Hippocampal formation (tissue), 2 donors: ENCODE data around the gene BSND.
A peak's percentile ranks its signal among the peaks of the same experiment; 100 is the strongest.

ENCODE experiments used
- DNase-seq, 2 donors: peaks; one replicate each; lab custom pipeline; 2025; lab: John Stamatoyannopoulos, UW

Gene BSND

DNA sequence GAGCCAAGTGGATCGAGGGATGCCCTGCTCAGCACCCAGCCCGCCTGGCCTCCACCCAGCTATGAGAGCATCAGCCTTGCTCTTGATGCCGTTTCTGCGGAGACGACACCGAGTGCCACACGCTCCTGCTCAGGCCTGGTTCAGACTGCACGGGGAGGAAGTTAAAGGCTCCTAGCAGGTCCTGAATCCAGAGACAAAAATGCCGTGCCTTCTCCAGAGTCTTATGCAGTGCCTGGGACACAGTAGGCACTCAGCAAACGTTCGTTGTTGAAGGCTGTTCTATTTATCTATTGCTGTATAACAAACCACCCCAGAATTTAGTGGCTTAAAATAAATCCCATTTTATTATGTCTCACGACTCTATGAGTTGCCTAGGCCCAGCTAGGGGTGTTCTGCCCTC, 6.8 kb upstream of the BSND start:
- no peak for DNase-seq

DNA sequence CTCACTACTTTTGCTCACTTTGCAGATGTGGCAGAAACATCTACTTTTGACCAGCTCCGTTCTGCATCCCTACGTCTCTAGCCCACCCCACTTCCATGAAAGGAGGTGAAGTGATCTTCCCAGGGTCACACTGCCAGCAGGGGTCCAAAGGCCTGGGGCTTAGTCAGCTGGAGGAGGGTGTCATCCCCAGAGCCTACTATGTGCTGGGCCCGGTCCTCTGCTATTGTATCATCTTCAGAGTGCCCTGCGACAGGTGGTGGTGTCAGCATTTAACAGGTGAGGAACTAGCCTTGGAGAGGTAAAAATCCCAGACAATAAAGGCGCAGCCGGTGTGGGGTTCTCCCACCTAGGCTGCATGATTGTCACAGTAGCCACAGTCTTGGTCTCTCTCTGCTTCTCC, 5.6 kb upstream of the BSND start:
- DNase-seq: no peak

DNA sequence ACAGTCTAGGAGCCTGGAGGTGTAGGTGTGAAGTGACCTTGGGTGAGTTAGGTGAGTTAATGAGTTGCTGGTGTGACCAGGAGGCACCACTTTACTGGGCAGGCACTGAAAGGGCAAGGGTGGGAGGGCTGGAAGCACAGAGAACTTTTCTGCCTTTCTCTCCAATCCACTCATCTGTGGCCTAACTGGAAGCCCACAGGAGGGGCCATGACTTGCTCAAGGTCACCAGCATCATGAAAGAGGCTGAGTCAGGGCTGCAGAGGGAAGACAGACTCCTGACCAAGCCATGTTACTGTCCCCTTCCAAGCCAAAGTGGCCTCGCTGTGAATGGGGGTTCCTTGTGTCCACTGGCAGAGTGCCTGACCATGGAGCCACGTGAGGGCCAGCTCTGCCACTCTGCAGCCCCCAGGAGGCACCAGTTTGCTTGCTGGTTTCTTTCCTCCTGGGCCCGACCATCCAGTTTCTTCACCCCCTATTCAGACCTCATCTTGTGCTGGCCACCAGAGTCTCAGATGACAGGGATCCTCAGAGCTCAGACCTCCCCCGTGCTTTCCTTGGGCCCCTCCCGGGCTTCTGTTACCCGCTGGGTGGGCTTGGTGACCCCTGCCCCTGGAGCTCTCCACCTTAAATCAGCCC, 4.3 kb upstream of the BSND start:
- no peak for DNase-seq

DNA sequence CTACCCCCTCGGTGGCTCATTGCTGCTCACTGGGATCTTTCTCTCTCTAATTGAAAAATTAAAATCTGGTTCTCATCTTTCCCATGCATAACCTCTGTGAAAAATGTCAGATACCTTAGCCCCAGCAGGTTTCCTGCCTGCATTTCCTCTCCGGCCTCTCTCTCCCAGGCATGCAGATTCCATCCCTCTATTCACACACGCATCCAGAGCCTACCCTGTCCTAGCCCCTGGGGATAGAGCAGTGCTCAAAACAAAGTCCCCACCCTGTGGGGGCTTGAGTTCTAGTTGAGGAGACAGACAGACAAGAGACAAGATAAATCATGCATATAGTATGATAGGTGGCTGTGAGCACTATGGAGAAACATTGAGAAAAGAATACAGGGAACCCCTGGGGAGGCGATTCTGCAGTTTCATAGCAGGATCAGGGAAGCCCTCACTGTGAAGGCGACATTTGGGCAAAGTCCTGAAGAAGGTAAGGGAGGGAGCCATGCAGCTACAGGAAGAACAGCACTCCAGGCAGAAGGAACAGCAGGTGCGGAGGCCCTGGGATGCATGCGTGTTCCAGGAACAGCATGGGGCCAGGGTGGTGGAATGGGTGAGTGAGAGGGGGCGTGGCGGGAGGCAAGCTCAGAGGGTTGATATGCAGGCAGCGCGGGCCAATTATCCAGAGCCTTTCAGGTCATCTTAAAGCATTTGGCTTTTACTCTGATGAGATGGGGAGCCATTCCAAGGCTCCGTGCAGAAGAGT, 3.5 kb upstream of the BSND start:
- DNase-seq: no peak

DNA sequence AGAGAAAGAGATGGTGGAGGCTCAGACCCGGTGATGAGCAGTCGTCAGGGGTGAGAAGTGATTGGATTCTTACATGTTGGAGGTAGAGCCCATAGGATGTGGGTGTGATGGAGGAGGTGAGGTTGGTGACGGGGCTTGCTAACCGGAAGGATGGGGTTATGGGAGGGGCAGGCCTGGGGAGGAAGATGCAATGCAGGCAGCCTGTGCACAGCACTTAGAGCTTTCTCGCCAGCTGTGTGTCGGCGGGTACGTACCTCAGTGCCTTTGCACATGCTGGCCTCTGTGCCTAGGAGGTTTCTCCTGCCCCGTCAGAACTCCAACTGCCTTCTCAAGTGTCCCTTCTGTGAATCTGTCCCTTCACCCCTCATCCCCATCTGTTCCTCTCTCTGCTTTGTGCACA, 2.9 kb upstream of the BSND start:
- no peak for DNase-seq

DNA sequence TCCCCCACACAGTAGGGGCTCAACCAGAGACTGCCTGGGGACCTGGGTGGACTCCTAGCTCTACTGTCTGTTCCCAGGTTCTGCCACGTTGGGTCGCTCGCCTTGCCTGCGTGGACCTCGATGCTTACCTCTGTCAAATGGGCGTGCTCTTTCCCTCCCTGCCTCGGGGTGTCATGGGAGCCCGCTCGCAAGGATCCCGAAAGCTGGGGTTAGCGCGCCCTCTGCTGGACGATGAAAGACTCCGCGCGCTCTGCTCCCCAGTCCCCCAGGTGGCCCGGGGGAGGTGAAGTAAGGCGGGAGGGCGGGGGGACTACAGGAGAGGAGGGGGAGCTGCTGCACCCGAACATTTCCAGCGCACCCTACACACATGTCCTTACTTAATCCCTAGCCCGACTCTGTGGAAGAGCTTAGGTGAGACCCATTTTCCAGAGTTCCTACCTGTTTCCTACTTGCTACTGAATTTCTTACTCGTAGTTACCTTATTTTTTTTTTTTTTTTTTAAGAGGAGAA, 2.3 kb upstream of the BSND start:
- DNase-seq: peak in 1 of 2 donors; percentile 62

DNA sequence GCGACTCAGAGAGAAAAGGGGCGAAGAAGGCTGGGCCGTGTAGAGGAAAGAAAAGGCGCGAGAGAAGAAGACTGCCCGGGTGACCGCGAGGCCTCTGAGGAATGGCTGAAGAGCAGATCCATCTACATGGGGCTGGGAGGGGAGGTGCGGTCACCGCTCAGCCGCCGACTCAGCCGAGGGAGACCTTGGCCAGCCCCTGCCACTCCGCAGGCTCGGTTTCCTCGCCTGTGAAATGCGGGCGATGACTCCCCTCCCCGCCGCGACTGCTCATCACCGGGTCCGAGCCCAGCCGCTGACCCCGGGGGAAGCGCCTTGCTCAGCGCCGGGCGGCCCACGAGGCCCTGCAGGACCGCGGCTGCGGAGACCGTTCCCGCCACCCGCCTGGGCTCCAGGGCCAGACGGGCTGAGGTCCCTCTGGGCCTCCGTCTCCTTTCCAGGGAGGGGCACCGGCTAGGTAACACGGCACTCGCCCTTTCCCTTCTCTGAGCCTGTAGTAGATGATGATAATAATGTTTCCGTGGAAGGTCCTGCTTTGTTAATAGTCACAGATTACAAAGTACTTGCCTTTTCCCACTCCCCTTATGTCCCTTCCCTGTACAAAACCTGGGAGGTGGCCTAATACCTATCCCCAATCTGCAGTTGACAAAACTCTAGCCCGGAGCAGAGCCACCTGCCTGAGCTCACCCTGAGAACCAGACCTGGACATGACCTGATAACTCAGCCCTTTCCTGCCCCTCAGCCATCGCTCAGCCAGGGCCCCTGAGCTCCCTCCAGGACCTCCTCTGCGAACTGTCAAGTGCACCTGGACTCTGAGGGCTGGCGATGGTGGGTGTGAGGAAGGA, 1.6 kb upstream of the BSND start:
- DNase-seq: no peak

DNA sequence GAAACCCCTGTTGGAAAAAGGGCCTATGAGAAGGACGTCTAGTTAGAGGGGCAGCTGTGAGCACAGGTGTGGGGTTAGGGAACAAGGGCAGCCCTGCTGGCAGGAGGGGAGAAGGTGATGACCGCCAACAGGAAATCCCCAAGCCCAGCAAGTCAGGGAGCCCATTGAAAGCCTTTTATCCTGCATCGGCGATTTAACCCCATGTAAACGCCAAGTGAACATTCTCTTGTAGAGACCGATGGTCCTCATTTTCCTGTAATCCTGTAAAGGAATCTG, 1.1 kb upstream of the BSND start:
- DNase-seq: no peak

DNA sequence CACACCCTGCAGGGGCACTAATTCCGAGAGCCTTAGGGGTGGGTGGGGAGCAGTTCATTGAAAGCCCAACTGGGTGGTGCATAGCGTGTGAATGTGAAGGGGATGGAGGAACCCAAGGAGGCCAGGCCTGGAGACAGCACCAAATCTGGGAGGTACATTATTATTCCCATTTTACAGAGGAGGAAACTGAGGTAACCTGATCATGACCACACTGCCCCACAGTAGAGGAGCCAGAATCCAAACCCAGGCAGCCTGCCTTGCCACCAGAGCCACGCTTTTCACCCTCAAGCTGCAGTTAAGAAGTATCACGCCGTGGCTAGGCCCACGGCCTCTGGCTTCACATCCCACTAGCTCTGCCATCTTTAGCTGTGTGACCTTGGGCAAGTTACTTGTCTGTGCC, 633 bp upstream of the BSND start:
- no peak for DNase-seq

DNA sequence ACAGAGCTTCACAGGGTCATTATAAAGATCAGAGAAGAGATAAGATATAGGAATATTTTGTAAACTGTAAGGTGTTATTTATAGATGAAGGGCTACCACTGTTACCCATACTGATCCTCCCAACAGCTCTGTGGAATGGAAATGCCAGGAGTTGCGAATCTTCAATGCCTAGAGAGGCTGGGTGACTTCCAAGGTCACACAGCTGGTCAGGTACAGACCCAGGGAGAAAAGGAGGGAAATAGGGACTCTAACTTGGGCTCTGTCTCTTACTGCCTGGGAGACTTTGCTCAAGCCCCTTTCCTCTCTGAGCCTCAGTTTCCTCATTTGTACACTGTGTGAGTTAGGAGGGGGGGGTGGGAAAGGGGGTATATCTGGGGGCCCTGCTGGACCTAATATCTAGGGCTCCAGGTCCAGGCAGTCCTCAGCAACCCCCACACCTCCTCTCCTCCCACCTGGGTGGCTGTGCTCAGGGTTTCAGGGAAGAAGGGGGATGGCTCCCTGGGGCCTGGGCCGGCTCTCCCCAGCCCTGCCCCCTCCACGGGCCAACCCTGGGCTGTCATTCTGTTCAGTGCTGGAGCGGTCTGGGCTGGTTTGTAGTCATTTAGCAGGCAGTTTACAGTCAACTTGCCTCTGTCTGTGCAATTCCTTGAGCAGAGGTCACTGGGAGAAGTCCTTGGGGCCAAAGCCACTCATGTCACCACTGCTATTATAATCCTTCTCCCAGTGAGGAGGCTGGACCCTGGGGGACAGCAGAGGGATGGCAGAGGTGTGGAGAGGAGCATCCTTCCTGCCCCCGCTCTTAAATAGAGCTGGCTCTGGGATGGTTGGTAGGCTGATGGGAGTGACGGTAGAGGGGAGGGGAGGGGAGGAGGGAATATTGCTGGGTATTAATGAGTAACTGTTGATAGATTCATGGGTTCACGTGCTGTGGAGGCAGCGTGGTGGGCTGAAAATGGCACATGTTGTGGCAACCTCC, 1.7 kb downstream of the BSND start:
- DNase-seq: no peak

DNA sequence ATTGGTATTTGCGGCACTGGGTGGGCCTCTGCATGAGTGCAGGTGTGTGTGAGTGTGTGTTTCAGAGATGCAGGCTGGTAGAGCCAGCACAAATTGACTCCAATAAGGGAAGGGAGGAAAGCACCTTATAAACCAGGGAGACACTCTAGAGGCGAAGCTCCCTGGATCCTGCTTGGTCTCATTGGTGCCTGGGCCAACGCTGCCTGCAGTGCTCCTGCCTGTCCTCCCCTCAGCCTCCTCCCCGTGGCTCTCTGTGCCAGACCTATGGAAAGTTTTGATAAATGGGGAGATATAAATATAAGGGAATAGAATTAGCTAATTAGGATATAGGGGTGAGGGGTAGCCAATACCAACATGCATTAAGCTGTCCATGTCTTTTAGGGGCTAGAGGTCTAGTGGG, 2.6 kb downstream of the BSND start:
- DNase-seq: no peak

DNA sequence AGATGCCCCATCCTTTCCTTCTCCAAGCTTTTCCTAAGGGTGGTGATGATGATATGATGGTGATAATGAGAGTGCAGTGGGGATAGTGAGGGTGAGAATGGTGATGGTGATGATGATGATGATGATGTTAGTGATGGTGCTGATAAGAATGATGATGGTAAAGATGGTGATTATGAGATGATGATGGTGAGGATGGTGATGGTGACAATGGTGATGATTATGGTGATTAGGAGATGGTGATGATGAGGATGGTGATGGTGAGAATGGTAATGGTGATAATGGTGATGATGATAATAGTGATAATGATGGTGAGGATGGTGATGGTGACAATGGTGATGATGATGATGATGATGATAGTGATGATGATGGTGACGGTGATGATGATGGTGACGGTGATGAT, 4.0 kb downstream of the BSND start:
- DNase-seq: no peak

DNA sequence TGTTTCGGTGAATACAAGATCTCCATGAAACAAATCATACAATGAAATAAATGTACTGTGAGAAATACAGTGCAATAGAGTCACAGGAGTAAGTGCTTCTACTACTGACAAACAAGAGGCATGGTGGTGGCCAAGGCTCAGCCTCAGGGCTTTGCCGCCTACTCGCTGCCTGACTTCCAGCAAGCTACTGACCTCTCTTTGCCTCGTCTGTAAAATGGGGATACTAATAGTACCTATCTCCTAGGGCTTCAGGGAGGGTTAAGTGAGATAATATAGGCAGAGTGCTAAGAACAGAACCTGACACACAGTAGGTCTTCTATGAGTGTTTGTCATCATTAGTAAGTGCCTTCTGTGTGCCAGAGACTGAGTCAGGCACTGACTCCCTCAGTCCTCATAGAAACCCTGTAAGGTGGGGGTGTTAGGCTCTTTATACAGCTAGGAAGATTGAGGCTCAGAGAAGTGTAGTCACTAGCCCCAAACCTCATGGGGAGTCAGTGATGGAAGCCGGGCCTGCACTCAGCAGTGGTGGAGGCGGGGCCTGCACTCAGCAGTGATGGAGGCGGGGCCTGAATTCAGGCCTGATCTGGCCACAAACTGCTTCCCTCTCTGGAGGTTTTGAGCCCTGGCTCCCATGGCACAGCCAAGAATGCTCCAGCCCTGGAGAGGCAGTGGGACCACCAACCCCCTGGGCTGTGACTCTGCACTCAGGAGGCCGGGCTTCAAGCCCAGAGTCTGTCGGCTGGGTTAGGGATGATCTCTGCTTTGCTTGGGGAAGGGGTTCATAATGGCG, 6.8 kb downstream of the BSND start:
- no peak for DNase-seq

DNA sequence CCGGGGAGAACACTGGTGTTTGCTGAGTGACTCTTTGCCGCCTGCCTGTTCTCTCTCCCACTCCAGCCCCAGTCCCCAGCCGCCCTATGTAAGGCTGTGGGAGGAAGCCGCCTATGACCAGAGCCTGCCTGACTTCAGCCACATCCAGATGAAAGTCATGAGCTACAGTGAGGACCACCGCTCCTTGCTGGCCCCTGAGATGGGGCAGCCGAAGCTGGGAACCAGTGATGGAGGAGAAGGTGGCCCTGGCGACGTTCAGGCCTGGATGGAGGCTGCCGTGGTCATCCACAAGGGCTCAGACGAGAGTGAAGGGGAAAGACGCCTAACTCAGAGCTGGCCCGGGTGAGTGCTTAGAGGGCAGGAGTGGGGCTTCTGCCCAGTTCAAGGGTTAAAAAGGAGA, 8.2 kb downstream of the BSND start:
- DNase-seq: no peak

DNA sequence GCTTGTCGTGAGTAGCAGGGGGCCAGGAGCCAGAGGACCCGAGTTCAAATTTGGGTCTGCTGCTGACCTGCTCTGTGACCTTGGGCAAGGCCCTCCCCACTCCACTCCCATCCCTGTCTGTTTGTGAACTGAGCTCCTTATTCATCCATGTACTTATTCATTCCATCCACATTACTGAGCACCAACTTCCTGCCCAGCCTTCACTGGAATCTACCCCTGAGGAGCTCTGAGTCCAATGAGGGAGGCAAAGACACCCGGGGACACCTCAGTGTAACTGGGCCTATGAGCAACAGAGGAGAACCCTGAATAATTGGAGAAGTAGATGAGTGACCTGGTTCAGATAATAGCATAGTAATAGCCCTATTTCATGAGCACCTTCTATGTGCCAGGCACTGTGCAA, 8.9 kb downstream of the BSND start:
- DNase-seq: no peak

DNA sequence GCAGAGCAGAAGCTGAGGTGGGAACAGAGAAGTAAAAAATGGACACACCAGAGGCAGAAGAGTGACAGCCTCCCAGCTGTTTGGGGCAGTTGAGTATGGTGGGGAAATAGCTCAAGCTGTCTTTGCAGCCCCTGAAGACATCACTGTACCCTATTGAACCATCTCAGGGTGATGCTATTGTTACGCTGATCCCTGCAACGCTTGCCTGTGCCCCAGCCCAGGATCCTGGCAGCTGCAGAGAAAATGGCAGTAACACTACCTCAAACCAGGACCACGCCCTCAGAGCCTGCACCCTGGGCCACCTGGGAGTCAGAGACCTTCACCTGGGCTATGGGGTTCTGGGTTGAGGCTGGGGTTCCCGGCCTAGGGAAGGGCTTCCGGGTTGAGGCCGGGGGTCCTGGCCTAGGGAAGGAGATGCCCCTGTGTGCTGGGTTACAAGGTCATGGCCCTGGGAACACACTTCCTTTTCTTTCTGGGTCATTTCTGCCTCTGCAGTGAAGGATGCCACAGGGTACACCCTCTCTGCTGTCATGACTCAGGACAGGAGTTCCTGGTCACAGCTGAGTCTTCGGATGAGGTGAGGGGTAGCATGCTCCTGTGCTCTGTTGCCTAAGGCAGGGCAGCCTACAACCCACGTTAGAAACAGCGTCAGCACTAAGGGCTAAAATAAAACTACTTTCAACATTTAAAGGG, 11.6 kb downstream of the BSND start:
- DNase-seq: no peak

DNA sequence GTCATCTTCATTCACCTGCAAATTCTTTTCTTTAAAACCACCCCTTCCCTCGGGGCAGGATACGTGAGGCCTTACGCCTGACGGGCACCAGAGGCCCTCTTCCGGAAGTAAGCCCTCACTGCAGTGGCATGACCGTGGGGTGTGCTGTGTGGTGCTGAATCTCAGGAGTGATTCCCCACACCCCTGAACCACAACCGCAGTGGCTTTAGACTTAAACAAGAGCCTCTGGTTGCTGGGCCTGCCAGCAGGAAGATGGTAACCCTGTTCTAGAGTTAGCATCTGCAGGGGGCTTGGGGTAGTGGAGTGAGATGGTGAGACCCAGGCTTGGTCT, 12.1 kb downstream of the BSND start:
- DNase-seq: no peak

DNA sequence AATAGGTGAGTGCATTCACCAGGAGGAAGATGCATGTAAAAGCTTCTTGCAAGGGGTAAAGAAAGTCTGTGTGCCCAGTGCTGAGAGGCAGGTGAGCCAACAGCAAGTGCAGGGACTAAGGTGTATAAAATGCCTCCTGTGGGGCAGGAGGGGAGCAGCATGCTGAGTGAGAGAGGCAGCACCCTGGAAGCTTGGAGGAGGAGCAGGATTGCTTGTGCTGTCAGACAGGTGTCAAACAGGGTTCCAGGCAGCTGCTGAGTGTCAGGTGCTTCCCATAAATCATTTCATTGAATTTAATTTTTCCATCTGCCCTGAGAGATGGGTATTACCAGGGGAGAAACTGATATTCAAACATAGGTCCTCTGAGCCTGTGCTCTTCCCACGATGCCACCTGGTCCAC, 13.9 kb downstream of the BSND start:
- no peak for DNase-seq

DNA sequence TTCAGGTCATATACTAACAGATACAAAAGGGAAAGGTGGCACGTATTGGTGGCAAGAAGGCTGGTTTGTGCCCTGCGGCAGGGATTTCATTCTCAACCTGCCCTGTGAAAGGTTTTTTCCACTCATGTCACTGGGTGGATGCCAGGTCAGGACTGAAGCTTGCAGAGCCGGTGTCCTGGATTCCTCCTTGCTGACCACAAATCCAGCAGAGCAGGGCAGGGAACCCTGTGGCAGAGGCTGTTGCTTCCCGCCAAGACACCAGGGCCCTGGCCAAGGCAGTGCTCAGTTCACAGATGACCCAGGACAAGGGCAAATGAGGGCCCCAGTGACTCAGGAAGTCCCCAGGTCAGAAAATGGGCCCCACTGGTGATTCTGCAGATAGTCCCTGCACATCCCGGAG, 16.4 kb downstream of the BSND start:
- DNase-seq: no peak

DNA sequence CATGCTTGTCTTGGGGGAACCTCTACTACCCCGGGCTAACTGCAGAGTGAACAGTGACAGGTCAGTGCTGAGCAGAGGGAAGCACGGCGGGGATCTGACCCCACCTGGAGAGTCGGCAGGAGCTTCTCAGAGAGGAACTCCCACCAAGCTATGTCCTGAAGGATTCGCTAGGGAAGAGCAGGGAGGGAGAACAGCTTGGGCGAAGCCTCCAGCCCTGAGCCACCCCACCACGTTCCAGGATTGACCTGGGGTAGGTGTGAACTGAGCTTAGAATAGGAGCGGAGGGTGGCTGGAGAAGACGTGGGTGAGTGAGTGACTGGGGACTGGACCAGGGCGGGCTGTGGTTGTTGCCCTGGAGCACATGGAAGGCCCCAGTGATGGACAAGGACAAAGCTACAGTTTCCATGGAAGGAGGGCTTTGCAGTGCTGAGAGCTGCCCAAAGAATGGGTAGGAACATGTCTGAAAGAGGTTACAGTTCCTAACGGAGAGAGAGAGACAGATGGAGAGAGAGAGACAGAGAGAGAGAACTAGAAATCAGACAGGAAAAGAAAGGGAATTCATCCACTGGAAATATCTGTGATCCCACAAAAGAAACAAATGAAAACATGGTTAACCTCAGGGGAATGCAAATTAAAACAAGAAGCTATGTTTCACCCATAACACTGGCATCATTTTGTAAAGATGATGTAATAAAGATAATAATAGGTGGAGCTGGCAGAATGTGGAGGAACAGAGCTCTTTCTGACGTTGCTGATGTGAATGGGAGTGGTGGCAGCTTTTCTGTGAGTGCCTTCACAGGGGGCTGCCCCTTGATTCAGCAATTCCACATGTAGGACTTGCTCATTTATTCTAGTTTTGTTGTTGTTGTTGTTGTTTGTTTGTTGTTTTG, 17.2 kb downstream of the BSND start:
- DNase-seq: no peak
